OCI-LY7 (cell line): Measurements from ENCODE around the gene OPRL1.
"Not testable (repeated sequence)": the region's sequence is repeated elsewhere in the genome, so short reads cannot be mapped to it uniquely, and the experiment has no call there.

Source experiments
- EZH2phosphoT487 ChIP-seq: fragments of 200-600 bp; sonication (generic); IDR thresholded peaks from 2 replicates; pipeline ENCODE4 v1.6.1; 2018; ENCODE audit warnings: low read depth, borderline replicate concordance, mild to moderate bottlenecking, mixed run types, antibody characterized with exemption, low read length, moderate library complexity, mixed read lengths
- TF ChIP-seq, protein P1 (sequence below): fragments of 200-600 bp; sonication (generic); conservative IDR thresholded peaks from 2 replicates; pipeline ENCODE4 v1.5.1; 2014; ENCODE audit warnings: mild to moderate bottlenecking, antibody characterized with exemption, low read length, moderate library complexity, mixed read lengths

DNA sequence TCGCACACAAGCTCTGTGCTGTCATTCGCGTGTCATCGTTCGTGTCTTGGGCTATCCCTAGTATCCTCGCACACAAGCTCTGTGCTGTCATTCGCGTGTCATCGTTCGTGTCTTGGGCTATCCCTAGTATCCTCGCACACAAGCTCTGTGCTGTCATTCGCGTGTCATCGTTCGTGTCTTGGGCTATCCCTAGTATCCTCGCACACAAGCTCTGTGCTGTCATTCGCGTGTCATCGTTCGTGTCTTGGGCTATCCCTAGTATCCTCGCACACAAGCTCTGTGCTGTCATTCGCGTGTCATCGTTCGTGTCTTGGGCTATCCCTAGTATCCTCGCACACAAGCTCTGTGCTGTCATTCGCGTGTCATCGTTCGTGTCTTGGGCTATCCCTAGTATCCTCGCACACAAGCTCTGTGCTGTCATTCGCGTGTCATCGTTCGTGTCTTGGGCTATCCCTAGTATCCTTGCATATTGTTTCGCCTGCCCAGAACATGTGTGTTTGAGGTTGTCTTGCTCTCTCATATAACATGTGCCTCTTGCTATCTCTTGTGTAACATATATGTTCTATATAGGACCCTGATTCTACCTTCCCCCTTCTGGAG lies 7.4 kb downstream of the OPRL1 start:
- TF ChIP-seq, protein P1, sequence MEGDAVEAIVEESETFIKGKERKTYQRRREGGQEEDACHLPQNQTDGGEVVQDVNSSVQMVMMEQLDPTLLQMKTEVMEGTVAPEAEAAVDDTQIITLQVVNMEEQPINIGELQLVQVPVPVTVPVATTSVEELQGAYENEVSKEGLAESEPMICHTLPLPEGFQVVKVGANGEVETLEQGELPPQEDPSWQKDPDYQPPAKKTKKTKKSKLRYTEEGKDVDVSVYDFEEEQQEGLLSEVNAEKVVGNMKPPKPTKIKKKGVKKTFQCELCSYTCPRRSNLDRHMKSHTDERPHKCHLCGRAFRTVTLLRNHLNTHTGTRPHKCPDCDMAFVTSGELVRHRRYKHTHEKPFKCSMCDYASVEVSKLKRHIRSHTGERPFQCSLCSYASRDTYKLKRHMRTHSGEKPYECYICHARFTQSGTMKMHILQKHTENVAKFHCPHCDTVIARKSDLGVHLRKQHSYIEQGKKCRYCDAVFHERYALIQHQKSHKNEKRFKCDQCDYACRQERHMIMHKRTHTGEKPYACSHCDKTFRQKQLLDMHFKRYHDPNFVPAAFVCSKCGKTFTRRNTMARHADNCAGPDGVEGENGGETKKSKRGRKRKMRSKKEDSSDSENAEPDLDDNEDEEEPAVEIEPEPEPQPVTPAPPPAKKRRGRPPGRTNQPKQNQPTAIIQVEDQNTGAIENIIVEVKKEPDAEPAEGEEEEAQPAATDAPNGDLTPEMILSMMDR = not testable (repeated sequence)
- TF ChIP-seq EZH2phosphoT487 = not testable (repeated sequence)
